NCI-H2227 (cell line): ENCODE data around the gene ESRRA.

Experiments
- DNase-seq: peaks from one replicate; lab custom pipeline; 2025; ENCODE audit not compliant: unreplicated experiment; lab: John Stamatoyannopoulos, UW

The ESRRA gene

DNA sequence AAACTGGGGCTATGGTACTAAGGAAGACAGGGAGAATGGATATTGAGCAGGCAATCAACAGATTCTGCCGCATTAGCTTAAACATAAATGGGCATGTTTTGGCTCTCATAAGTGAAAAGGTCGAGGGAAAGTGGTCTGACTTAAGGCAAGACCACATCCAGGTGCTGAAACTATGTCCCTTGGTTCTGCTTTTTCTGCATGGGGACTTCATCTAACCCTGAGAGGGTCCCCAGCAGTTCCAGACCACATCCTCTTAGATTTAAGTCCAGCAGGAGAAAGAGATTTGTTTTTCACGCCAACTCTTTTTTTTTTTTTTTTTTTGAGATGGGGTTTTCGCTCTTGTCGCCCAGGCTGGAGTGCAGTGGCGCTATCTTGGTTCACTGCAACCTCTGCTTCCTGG lies 59.1 kb downstream of the ESRRA start:
- no peak for DNase-seq

DNA sequence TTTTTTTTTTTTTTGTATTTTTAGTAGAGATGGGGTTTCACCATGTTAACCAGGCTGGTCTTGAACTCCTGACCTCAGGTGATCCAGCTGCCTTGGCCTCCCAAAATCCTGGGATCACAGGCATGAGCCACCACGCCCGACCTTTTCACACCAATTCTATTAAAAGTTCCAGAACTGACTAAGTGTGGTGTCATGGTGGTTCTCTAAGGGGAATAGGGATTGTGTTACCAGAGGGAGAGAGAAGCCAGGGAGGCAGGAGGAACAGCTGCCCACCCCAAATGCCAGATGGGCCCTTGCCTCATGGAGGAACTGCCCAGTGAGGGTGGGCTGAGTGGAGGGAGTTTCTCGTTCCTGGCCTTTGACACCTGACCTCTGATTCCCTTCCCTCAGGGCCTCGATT lies 59.6 kb downstream of the ESRRA start:
- DNase-seq, result no peak
